Measurements from ENCODE around the gene MISP. TPM values are rescaled to one million over a fixed set of nuclear protein-coding genes. Genes with fewer than 3 reads are reported as not detected.

Gene MISP
- total and polyA plus RNA-seq, 2 of the 13 experiments (the other 11 are each of a cell fraction or from before 2014, with no cell fraction given), result 0.67 to 1.3 TPM

DNA sequence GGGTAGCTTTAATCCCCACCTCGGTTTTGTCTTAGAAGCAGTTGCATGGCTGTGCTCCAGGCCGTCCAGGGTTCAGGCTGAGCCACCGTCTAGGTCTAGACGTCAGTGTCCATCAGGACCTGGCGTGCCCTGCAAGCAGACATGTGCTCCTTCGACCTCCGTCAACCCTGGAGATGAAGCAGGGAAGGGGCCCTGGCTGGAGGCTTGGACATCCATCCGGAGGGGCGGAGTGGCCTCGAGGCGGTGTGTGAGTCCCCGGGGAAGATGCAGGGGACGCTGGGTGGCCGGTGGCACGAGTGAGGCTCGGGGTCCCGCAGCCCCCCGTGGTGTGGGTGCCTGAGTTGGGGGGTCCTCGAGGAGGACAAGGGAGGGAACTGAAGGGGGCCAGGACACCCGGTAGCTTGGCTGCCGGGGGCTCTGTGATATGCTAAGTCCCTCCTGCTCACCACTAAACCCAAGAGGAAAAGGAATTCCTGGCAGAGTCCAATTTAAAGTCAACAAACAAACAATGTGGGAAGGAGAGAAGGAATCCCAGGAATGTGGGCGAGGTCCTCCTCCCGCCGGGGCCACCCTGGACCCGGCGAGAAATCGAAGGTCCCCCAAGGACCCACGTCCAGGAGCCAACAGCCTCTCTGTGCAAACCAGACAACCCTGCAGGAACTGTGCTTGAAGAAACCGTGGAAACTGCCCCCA lies 31.4 kb downstream of the MISP start (continued):
- TF ChIP-seq, protein P1, sequence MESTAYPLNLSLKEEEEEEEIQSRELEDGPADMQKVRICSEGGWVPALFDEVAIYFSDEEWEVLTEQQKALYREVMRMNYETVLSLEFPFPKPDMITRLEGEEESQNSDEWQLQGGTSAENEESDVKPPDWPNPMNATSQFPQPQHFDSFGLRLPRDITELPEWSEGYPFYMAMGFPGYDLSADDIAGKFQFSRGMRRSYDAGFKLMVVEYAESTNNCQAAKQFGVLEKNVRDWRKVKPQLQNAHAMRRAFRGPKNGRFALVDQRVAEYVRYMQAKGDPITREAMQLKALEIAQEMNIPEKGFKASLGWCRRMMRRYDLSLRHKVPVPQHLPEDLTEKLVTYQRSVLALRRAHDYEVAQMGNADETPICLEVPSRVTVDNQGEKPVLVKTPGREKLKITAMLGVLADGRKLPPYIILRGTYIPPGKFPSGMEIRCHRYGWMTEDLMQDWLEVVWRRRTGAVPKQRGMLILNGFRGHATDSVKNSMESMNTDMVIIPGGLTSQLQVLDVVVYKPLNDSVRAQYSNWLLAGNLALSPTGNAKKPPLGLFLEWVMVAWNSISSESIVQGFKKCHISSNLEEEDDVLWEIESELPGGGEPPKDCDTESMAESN (CRISPR knock-in tag; conservative IDR thresholded peaks at IDR 0.05), result peak; percentile 31; the same call in 1 of the 2 replicates
- TF ChIP-seq ATF7 (IDR thresholded peaks at IDR 0.05) (no peak), ATF7 (CRISPR knock-in tag; IDR thresholded peaks at IDR 0.05) (no peak), PHF21A (CRISPR knock-in tag; IDR thresholded peaks at IDR 0.05) (peak; percentile 32; the same call in 1 of the 2 replicates), ZNF772 (CRISPR knock-in tag; IDR thresholded peaks at IDR 0.05) (peak; percentile 28), SOX5 (CRISPR knock-in tag; IDR thresholded peaks at IDR 0.05; ENCODE audit: borderline replicate concordance) (peak; percentile 91), TEAD3 (CRISPR knock-in tag; optimal IDR thresholded peaks at IDR 0.05; ENCODE audit: borderline replicate concordance) (peak; percentile 99), LCORL (IDR thresholded peaks at IDR 0.05) (peak; percentile 64; the same call in 1 of the 2 replicates), LCORL (CRISPR knock-in tag; IDR thresholded peaks at IDR 0.05) (peak; percentile 96), ZNF556 (CRISPR knock-in tag; IDR thresholded peaks at IDR 0.05; ENCODE audit: borderline replicate concordance) (no peak), MEIS2 (CRISPR knock-in tag; IDR thresholded peaks at IDR 0.05) (0 out of 2 replicates have a peak, but pooled peaks have one; percentile 20), NCOR1 (IDR thresholded peaks at IDR 0.05; ENCODE audit: borderline replicate concordance, low read length) (peak; percentile 19; the same call in 1 of the 2 replicates), ZNF567 (CRISPR knock-in tag; IDR thresholded peaks at IDR 0.05; ENCODE audit: borderline replicate concordance) (no peak), SNAI1 (CRISPR knock-in tag; IDR thresholded peaks at IDR 0.05; ENCODE audit: borderline replicate concordance) (no peak), GLI4 (CRISPR knock-in tag; IDR thresholded peaks at IDR 0.05; ENCODE audit: borderline replicate concordance) (peak; percentile 64; the same call in 1 of the 2 replicates), PRMT3 (CRISPR knock-in tag; IDR thresholded peaks at IDR 0.05; ENCODE audit: borderline replicate concordance, low read depth) (no peak), ZFP41 (CRISPR knock-in tag; IDR thresholded peaks at IDR 0.05; ENCODE audit: borderline replicate concordance) (no peak), RFXANK (CRISPR knock-in tag; IDR thresholded peaks at IDR 0.05) (no peak), SIN3A (IDR thresholded peaks at IDR 0.05; ENCODE audit: borderline replicate concordance, low read depth, low read length) (peak; percentile 68; the same call in 1 of the 2 replicates), MXD4 (CRISPR knock-in tag; IDR thresholded peaks at IDR 0.05) (no peak)
- TF ChIP-seq, protein P2, sequence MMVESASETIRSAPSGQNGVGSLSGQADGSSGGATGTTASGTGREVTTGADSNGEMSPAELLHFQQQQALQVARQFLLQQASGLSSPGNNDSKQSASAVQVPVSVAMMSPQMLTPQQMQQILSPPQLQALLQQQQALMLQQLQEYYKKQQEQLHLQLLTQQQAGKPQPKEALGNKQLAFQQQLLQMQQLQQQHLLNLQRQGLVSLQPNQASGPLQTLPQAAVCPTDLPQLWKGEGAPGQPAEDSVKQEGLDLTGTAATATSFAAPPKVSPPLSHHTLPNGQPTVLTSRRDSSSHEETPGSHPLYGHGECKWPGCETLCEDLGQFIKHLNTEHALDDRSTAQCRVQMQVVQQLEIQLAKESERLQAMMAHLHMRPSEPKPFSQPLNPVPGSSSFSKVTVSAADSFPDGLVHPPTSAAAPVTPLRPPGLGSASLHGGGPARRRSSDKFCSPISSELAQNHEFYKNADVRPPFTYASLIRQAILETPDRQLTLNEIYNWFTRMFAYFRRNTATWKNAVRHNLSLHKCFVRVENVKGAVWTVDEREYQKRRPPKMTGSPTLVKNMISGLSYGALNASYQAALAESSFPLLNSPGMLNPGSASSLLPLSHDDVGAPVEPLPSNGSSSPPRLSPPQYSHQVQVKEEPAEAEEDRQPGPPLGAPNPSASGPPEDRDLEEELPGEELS (CRISPR knock-in tag; IDR thresholded peaks at IDR 0.05), result peak; percentile 89
- TF ChIP-seq, protein P3, sequence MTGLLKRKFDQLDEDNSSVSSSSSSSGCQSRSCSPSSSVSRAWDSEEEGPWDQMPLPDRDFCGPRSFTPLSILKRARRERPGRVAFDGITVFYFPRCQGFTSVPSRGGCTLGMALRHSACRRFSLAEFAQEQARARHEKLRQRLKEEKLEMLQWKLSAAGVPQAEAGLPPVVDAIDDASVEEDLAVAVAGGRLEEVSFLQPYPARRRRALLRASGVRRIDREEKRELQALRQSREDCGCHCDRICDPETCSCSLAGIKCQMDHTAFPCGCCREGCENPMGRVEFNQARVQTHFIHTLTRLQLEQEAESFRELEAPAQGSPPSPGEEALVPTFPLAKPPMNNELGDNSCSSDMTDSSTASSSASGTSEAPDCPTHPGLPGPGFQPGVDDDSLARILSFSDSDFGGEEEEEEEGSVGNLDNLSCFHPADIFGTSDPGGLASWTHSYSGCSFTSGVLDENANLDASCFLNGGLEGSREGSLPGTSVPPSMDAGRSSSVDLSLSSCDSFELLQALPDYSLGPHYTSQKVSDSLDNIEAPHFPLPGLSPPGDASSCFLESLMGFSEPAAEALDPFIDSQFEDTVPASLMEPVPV (CRISPR knock-in tag; IDR thresholded peaks at IDR 0.05), result 0 out of 2 replicates have a peak, but pooled peaks have one; percentile 53
- TF ChIP-seq, protein P4, sequence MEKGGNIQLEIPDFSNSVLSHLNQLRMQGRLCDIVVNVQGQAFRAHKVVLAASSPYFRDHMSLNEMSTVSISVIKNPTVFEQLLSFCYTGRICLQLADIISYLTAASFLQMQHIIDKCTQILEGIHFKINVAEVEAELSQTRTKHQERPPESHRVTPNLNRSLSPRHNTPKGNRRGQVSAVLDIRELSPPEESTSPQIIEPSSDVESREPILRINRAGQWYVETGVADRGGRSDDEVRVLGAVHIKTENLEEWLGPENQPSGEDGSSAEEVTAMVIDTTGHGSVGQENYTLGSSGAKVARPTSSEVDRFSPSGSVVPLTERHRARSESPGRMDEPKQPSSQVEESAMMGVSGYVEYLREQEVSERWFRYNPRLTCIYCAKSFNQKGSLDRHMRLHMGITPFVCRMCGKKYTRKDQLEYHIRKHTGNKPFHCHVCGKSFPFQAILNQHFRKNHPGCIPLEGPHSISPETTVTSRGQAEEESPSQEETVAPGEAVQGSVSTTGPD (CRISPR knock-in tag; IDR thresholded peaks at IDR 0.05), result no peak

Measured in HepG2 (cell line).